ENCODE measurements around the gene CDH24. TPM values are rescaled to one million over a fixed set of nuclear protein-coding genes. Genes with fewer than 3 reads are reported as not detected.

CDH24 gene
- polyA plus RNA-seq, 10 donors: 2.8 to 5.5 (median 3.8) TPM

DNA sequence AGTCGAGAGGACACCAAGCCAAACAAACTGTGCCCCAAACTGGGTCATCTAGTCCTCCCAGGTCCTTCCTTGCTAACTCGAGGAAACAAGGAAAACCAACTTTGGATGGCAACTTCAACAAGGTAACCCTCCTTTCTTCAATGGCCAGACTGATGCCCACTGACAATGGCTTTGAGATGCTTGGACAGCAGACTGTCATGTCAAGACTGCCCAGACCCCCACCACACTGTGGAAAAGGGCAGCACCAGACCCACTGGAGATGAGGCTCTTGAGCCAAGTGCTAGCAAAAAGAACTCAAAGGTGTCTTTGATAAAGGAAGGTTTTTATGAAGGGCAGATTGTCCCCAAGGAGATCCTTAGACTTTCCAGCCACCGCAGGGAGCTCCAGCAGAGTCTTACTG, 9.0 kb upstream of the CDH24 start:
- no peak for DNase-seq

DNA sequence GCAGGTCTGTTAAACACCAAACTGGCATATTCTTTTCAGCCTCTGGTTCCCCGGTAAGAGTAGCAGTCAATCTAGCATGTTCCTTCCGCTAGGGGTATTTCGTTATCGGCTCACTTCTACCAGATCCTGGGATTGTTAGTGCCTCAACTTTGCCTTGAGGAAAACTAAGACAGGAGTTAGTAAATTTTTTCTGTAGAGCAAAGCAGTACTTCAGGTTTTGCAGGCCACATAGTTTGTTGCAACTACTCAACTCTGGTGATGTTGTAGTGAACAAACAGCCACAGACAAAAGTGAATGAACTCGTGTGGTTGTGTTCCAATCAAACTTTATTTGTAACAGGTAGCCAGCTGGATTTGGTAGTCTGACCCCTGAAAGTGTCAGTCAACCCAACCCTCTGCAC, 6.3 kb upstream of the CDH24 start:
- no peak for DNase-seq

DNA sequence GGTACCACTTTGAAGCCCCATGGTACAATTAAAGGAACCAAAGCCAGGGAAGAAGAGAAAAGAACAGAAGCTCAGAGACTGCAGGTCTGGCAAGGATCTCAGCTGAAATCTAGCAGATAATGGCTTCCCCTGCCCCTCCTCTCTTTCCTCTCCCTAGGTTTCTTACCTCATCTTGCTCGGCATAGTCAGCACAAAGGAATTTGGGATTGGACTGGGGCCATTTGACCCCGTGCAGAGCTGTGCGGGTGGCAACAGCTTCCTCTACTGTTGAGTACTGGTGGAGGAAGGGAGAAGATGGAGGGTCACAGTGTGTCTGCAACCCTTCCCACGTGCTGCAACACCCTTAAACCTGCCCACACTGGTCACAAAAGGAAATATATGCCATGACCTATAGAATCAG, 4.7 kb upstream of the CDH24 start:
- DNase-seq: peak in 2 of 3 donors; percentile 52 to 86

DNA sequence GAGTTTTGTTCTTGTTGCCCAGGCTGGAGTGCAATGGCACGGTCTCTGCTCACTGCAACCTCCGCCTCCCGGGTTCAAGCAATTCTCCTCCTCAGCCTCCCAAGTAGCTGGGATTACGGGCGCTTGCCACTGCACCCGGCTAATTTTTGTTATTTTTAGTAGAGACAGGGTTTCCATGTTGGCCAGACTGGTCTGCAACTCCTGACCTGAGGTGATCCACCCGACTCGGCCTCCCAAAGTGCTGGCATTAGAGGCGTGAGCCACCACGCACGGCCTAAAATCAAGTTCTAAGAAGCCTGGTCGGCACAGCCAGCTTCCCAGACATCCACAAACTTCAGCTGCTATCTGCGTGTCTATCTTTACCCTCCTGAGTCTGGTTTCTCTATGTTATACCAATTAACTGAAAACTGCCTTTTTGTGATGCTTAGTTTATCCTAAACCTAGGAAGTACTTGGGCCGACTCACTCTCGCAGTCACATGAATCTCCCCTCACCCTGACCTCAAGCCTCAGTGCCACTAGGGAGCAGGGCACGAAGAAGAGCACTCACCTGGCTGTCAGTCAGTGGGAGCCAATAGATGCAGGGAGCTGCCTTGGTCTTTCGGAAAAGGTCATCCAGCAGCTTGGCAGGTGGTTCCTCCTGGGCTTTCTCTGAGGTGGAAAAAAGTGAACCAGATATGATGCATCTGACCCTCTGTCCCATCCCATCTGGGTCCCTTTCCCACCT, 3.4 kb upstream of the CDH24 start:
- DNase-seq: no peak

DNA sequence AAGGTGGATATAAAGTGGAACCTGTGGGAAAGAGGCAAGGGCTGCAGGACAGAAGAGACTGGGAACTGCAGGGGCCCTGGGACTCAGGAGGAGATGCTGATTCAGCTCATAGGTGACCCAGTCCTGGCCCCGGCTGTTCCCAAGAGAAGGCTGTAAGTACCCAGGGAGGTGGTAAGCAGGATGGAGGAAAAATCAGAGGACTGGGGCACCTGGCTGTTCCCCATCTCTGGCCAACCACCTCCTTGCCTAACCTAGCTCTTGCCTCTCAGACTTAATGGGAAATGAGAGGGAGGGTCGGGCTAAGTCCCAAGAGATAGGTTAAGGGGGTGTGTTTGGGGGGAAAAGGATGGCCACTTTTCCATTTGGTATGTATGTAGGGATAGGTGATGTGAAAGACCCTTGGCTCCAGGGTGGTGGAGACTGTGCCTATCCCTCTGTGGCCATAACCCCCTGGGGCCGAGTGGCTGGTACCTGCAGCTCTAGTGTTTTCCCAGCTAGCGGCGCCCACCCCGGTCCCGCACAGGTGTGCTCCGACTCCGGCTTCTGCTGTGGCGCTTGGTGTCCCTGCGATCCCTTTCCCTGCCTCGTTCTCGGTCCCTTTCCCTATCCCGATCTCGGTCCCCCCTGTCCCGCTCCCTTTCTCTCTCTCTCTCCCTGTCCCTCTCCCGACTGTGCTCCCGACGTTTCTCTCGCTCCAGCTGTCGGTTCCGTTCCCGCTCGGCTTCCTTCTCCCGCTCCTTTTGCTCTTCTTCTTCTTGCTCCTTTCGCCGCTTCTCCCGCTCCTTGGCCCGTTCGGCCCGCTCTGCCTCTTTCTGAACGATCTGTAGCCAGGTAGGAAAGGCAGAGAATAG, 1.6 kb upstream of the CDH24 start:
- DNase-seq: no peak

DNA sequence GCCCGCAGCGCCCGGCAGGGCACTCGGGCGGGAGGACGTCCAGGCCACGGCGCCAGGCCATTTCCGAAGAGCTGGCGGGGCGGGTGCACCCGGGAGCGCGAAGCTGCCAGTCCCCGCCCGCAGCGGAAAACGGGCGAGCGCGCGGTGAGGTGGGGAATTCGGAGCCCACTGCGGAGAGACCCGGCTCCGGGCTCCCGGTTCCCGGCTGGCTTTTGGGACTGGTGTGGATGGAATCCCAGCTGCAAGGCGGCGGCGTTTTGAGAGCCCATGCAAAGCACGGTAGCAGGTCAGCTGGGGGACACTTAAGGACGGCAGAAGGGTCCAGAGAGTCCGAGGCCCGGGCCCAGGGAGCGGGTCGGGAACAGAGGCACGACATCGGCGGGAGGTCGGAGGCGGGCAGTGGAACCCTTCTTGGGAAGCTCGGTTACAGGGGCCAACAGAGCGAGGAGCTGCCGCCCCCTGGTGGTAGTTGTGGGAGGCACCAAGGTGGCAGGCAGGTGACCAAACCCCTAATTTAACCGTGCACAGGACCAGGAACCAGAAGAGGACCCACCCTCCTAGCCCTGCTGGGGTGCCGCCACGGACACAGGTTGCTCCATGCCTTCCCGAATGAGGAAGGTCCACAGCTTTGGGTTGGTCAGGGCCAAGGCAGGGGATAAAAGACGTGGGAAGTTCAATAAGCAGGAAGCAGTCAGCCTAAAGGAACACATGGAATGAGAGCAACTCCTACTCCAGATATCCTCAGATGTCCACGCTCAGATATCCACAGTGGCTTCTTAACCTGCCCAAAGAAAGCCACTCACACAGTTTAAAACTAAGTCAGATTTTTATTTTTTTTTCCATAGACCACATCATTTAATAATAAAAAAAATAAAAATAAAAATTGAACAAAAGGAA, 685 bp upstream of the CDH24 start:
- DNase-seq: peak; percentile 84 to 95 (median 91)

DNA sequence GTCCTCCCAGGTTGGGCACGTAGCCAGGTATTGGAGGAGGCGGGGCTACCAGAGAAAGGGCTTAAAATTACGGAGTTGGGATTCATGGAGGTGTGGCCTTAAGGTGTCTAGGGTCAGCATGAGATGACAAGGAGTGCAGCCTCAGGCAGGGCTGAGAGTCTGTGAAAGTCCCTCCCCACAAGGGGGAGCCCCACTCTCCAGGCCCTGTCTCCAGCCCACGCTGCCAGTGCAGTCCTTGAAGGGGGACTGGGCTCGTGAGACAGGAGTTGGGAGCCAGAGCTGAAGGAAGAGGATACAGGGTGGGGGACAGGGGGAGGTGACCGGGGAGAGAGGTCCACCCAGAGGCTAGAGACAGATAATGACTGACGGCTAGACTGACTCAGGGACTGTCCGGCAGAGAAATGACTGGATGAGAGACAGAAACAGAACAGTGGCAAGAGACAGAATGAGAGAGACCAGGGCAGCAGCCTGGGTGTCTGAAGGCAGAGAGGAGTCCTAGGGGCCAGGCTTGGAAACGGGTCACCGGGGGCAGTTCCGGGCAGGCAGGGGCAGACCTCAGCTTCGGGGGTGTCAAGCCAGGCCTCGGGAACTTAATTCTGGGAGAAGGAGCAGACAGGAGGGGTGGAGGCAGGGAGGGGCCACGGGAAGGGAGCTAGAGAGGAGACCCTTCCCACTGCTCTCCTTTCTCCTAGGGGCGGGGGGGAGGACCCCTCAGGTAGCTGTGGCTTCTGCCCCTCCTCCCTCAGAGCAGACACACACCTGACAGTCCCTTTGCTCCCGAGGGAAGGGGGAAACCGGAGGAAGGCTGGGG, 970 bp downstream of the CDH24 start:
- peak in 1 of 3 donors; percentile 71 for DNase-seq

DNA sequence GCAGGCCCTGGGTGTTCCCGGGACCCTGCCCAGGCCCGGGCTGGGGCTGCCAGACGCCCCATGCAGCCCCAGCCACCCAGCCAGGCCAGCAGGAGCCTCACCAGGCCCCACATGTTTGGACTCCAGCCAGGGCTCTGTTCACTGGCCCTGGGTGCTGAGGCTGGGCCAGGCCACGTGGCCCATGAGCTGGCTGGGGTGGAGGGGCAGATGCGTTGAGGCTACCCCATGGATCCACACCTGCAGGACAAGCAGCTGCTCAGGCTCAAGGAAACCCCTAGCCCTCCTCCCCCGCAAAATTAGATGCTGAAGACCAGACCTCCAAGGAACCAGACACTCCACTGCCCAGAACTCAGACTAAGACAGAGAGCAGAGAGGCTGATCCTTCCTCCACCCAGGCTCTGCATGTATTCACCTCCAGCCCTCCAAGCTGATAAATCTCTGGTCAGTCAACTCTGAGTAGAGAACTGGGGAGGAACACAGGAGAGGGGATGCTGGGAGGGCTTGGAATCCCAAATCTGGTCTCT, 1.6 kb downstream of the CDH24 start:
- DNase-seq: no peak

DNA sequence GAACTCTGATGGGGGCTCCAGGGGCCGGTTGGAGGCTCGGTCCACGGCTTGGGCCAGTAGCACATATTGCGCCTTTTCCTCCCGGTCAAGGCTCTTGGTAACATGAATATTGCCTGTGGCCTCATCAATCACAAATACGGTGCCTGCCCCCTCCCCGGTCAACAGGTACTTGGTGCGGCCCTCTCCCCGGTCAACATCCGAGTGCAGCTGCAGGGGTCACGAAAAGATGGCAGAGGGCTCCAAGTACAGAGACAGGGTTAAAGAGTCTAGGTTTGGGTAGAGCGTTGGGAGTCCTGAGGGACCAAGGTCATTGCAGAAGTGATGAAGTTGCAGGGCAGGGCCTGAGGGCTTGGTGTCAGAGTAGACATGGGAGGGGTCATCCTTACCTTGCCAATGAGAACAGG, 2.2 kb downstream of the CDH24 start:
- DNase-seq: no peak

DNA sequence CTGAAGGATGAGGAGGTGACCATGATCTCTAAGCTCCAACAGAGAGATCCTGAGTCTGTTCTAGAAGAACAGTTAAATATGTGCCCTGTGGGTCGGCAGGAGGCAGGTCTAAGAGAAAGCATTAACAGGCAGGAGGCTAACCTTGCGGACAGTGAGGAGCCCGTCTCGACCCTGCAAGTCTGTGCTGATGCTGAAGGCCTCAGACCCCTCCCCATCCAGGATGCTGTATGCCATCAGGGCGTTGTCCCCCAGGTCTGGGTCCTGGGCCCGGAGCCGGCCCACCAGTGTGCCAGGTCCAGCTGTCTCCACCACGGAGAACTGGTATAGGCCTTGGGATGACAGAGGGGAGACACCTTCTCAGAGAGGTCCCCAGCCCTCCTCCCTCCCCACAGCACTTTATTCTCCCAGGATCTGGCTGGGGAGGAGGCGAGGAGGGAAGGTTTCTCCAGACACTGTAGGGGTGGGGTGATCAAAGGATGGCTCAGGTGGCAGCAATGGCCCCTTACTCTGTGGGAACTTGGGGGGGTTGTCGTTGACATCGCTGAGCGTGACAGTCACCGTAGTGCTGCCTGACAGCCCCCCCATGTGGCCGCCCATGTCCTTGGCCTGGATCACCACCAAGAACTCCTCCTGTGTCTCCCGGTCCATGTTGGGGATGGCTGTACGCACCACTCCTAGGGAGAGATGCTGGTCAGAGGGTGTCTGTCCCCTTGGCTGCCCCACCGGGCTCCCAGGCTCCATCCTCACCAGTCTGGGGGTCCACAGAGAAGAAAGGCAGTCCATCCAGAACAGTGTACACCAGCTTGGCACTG, 3.1 kb downstream of the CDH24 start:
- DNase-seq: no peak

DNA sequence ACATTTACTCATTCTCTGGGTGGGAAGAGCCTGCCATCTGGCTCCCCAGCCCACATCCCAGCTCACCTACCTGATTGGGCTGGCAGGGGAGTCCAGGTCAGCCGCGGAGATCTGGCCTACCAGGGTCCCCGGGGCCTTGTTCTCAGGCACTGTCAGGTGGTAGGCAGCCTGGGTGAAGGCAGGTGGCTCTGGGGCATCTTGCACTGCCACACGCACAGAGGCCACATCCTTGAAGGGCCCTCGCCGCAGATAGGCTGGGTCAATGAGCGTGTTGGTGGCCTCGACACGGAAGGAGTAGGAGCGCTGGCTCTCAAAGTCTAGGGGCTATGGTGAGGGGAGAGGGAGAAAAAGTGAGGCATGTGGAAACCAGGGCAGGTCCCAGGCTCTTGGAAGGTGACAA, 3.9 kb downstream of the CDH24 start:
- DNase-seq: no peak

DNA sequence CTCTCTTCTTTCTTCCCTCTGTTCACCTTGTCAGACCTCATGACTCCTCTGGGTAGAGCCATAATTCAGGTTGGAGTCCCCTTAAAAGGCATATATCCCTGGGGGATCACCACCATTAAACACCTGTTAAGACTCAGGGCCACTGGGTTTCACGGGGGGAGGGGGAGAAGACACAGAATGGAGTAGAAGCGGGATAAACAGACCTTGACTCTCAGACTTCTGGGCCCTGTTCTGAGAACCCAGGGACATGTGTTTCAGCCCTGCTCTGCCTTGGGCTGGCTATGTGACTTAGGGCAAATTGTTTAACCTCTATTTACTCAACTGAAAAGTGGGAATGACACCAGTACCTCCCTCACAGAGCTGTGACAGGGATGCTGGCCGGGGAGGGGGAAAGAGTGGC, 4.6 kb downstream of the CDH24 start:
- no peak for DNase-seq

DNA sequence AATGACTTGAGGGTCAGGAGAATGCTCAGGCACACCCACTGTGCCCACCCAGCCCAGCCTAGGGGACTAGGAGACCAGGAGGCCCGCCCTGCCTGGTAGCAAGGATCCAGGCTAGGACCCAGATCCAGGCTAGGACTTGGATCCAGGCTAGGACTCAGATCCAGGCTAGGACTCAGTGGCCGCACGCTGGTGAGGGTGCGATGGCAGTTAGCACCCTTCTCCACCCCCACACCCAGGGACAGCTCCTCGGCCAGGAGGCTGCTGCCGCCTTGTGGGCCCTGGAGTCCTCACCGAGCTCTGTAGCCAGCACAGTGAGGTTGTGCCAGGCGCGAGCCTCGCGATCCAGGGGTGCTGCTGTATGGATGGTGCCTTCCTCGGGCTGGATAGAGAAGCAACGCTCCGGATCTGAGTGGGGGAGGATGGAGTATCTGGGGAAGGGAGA, 5.1 kb downstream of the CDH24 start:
- DNase-seq: no peak

DNA sequence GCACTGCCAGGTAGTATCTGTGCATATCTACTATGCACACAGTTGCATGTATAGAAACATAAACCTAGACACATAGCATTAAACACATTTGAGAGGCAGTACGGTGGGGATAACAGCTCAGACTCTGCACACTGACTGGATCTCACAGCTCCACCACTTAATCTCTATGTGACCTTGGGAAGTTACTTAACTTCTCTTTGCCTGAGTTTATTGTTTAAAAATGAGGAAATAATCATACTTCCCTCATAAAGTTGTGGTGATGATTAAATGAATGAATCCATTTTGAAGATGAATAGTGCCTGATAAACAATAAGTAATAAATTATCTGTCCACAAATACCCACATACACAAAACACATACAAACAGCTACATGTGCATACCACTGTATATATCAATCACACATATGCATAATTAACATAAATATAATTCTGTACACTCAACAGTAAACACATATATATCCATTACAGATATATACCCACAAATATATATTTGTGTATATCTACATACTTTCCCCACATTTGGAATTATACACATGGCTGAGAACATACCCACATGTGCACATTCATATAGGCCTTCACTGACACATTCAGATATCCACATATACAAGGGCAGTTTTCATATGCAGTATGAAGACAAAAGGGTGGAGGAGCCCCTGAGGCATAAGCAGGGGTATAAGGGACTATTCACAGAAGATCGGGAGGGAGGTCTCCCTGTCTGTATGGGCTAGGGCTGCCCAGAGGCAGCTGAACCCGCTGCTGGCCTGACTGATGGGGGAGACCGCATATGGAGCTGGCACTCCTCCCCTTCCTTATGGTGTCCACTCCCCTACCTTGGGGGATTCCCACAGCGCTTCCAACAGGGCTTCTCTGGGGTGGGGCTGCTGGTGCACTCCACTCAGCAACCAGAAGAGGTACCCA, 5.9 kb downstream of the CDH24 start:
- no peak for DNase-seq

DNA sequence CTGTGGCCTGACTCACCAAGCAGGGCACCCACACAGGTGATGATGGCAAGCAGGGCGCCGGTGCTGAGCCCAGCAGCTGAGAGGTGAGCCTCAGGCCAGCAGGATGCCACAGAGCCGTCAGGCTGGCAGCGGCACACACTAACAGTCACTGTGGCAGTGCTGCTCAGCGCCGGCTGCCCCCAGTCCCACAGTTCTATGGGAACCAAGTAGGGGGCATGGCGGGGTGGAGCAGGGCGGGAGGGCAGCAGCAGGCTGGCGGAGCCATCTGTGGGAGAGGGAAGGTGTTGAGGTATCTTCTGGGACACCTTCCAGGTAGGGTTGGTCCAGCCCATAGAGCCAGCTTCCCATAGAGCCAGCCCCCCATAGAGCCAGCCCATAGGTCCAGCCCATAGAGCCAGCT, 8.3 kb downstream of the CDH24 start:
- DNase-seq: no peak

DNA sequence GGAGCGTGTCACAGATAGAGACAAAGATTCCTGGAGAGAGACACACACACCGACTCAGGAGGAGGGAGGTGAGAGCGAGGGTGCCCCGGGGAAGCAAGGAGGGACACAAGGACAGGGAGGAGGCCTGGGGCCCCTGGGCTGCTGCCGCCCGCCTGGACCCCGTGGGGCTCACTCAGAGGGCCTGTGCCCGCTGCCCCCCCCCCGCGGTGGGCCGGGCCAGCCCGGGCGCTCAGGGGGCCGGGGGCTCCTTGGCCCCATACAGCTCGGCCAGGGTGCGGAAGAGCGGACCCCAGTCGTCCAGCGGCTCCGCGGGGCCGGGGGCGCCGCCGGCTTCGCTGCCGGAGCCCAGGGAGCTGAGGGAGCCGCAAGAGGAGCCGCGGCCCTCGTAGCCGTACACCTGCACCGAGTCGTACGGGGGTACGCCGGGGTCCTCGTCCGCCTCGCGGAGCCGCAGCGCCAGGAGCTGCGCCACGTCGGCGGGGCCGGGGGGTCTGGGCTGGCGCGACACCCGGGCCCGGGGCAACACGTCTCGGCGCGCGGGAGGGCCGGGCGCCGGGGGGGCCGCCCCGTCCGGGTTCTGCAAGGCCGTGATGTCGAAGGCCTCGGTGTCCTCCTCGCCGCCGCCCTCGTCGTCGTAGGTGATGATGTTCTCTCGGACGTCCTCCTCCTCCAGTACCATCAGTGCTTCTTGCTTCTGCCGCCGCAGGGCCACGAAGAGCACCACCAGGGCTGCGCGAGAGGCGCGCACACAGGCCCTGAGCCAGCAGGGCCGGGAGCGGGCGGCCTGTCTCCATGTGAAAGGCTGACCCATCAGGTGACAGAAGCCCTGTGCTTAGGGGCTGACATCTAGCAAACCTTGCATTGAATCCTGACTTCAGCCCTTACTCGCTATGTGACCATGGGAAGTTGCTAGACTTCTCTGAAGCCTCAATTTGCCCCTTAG, 9.3 kb downstream of the CDH24 start:
- no peak for DNase-seq

DNA sequence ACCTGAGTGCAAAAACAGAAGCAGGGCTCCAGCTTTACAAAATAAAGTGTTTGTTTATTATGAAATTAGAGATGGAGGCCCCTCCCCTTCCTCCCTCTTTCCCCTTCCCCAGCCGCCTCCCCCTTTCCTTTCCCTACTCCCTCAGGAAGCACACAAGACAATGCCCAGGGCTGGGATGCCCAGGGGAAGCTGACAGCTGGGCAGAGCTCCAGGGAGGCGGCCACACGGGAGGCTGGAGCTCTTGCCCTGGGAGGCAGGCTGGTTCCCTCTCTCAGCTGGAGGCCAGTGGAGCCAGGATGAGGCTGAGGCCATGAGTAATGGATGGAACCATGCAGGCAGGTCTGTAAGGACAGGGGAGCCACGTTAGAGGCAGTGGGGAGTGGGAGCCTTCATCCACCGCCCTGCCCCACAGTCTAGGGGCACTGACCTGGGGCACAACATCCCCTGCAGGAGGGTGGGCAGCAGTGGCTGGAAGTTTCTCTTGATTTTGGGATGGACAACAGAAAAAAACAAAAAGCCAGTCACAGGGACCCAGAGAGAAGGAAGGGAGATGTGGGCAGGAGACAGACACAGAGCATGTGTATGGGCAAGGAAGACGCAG, 10.2 kb downstream of the CDH24 start:
- no peak for DNase-seq
